NCI-H1048 (cell line): ENCODE measurements around the gene LTBP1.

Experiments used
- DNase-seq: peaks from one replicate; lab custom pipeline; 2025; lab: John Stamatoyannopoulos, UW

The LTBP1 gene

DNA sequence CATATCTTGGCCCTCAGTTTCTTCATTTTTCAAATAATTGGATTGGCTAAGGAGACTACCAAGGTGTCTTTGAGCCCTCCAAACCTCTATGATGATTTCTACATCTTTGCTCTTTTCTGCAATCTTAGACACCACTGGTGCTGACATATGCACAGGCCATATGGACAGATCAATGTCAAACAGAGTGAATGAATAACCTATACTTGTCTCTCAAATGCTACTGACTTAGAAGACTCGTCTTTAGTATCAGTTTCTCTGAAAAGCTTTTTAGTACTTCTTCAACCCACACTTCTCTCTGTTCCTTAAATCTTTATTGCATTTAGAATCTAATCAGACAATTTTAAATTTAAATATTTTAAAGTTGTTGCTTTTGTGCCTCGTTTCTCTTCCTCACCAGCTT, 258.2 kb downstream of the LTBP1 start:
- no peak for DNase-seq

DNA sequence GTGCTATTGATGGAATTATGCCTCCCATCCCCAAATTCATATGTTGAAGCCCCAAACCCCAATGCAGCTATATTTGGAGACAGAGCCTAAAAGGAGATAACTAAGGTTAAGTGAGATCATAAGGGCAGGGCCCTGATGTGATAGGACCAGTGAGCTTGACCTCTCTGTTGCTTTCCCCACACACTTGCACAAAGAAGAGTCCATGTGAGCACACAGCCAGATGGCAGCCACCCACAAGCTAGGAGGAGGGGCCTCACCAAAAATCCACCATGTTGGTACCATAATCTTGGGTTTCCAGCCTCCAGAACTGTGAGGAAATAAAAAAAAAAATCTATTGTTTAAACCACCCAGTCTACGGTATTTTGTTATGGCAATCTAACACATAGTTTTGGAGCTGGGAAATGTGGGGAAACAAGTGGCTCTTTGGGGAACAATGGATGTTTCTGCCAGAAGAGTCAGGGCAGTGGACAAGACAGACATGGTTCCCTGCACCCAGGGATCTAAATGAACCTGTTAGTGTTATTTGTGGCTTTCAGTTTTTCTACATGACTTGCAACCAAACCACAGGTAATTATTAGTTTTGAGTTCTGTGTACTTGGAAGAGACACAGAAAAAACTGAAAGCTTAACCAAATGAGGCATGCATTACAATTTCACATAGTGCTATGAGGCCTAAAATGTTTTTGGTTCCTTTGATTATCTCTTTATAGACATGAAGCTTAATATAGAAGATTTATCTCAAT, 259.1 kb downstream of the LTBP1 start:
- DNase-seq: no peak

DNA sequence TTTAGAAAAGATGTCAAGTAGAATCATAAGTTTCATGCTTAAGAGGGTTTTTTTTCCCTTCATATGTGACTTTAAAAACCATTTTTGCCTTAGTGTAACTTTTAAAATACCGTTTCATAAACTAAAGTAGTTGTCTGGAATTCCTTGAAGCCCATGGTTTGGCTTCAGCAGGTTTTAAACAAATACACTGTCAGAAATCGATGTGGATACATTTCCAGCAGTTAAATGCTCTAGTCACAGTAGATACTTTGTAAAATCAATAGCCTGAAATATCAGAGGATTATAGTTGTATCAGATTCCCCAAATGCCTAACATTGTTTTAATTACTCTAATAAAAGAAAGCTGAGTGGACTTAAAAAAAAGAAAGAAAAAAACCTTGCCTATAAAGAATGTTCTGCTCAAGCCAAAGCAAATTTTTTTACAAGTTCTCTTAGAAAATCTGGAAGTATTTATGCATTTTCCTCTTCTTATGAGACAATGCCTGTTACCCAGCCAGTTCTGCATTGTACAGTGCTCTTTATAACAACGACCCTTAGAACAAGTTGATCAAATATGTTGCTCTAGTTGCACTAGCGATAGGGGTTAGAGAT, 260.5 kb downstream of the LTBP1 start:
- DNase-seq: no peak

DNA sequence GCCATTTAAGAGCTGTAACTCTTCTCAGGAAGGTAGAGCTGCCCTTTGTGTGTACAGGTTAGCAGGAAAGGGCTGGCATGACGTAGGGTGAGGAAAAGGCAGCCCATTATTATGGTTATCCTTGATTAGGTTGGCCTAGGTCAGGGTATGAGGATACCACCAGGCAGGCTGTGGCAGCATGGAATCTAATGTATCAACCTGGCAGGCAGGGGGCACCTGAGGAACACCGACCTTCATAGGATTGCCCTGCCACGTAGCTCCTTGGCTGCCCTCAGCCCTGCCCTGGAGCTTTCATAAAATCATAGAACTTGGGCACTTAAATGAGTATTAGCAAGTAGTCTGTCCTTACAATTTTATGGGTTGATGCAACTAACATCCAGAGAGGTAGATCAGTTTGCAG, 261.6 kb downstream of the LTBP1 start:
- DNase-seq: no peak

DNA sequence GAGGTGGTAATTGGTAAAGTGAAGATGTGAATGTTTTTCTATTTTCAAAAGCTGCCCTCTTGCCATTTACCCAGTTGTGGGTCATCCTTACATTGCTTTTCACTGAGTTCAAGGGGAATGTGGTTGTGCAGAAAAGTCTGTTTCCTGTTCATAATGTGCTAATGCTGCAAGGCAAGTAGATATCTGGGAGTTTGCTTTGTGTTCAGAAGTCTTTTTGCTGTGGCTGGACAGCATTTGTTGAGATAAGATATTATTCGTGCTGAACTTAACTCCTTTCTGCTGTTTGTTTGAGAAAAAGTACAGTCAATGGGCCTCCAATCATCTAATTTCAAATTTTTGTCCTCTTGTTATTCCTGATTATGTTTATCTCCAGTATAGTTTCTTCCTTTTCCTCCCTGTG, 263.2 kb downstream of the LTBP1 start:
- no peak for DNase-seq

GRCh38 chr2:33210626-33211025, 263.9 kb downstream of the LTBP1 start:
- DNase-seq: no peak

GRCh38 chr2:33212151-33212550, 265.4 kb downstream of the LTBP1 start:
- DNase-seq: no peak

DNA sequence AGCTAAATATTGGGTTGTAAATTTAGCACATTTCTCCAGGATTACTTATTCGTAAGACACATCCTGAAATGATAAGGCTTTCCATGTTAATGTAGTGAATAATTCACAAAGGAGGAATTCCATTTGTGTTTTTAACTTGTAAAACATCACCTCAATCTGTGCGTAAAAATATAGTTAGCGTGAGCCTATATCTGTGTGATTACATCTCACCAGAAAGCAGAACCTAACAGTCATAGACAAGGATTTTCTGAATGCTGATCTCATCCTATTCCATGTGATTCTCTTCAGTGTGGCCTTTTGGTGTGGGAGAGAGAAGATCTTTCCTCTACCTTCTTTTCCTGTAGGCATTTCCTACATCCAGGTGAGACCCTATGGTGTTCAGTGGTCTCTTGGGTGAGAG, 266.5 kb downstream of the LTBP1 start:
- no peak for DNase-seq

DNA sequence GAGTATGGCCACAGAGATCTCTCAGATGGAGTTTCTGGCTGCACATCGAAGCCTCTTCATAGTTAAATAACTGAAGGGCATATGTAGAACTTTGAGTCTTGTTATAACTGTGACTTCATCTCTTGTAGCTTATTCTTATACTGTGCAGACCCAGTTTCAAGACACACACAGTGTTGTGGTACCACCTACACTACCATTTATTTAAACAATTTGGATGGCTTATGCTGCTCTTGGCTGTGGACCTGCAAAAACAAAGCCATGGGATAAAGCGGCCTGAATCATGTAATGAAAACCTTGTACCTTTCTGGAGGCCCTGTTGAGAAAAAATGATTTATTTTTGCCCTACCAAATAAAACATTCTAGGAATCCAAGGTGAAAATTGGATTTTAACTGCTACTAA, 266.9 kb downstream of the LTBP1 start:
- no peak for DNase-seq

DNA sequence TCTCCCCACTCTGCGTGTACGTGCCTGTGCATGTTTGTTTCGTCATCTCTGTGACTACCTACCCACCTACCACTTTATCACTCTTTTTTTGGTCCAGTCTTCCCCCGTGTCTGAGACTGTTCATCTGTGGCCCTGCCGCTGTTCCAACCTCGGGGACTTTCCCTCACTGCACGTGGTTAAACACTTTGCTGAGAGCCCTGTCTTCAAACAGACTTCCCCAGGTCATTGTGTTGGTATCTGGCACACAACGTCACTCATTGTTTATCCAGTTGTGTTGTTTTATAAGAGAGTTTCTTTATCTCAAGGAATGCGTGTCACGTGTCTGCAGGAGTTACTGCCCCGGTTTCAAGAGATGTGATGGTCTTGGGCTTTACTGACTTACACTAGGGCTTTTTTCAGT, 267.7 kb downstream of the LTBP1 start:
- no peak for DNase-seq

DNA sequence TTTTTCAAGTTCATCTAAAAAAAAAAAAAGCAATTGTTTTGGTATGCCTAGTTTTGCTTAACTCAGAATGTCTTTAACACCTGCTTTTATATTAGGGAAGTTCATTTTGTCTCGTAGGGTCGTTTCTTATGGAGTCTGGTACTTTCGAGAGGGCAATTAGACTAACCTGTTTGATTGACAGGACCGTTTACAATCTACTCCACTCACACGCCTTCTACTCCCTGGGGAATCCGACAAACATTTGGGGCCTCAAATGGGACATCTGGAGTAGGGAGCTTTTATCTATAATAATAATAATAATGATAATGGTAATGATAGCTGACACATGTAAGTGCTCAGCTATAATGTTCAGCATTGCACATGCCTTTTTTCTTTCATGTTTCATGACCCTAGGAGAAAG, 268.1 kb downstream of the LTBP1 start:
- no peak for DNase-seq

- no peak for DNase-seq
These were observed 268.5 kb downstream of the LTBP1 start for GRCh38 chr2:33215299-33215698.

DNA sequence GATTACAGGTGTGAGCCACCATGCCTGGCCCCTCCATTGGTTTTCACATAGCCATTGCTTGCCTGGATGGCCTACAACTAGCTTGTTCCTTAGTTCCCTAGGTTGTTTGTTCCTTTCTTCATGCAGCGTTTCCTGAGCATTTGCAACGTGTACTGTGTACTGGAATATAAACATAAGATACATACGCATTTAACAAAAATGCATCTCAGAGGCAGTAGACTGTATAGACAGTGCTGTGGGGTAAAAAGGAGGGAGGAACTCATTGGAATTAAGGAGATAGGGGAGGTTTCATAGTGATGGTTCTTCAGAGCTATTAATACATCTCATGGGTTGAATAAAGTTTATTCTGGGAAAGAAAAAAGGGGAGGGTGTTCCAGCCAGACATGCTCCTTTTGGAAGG, 269.2 kb downstream of the LTBP1 start:
- no peak for DNase-seq

DNA sequence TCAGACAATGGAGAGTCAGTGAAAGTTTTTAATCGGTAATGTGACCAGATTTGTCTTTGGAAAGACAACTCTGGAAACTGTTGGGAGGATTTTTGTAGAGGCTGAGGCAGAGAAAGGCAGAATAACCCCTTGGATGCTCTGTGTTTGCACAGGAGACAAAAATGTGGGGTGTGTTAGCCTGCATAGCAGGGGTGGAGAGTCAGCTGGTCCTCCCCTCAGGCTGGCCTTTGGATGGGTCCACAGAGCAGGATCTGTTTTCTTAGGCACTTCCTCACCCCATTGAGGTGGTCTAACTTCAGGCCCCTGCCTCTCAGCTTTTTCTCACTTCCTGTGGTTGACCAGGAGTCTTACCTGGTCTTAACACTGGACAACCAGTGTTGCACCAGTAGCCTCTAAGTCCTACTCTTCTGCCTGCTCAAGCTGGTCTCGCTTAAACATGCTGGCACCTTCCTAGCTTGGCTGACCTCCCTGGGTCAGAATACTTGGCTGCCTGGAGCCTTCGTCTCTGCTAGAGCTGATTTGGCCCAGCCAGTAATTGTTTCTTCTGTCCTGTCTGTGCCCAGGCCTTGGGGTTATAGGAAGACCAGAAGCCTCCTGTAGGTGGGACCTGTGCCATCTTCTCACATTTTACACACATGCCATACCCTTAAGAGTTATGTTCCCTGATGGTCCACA, 269.9 kb downstream of the LTBP1 start:
- no peak for DNase-seq

DNA sequence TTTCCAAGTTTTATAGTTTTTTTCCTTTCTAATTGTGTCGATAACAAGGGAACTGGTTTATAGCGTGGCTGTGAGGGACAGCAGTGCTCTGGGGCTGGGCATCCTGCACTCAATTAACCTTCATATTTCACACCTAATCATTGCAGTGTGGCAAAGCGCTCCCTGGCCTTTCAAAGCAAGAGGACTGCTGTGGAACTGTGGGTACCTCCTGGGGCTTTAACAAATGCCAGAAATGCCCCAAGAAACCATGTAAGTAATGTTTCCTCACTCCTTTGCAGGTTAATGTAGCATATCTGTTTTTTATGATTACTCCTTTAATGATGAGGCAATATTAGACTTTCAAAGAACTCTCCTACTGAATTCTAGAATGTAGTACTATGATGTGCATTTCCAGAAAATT, 270.7 kb downstream of the LTBP1 start:
- DNase-seq: no peak

DNA sequence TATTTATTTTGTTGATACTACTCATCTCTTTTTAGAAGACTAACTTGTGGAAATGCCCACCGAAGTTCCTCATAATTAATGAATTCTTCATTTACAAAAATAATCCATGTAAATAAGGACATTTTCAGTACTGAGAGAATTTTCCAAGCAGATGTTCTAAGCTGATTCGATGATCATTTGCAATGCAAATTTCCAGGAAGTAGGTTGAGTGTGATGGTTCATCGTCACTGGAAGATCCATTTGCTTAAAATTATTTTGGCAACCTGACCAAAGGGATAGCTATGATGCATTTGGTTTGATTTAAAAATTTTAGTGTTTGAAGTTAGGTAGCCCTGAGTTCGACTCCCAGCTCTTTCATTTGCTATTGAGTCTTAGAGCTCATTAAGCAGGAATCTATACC, 272.4 kb downstream of the LTBP1 start:
- peak; percentile 42 for DNase-seq

- no peak for DNase-seq
These were observed 273.1 kb downstream of the LTBP1 start for GRCh38 chr2:33219850-33220275.

- no peak for DNase-seq
These were observed 273.8 kb downstream of the LTBP1 start for GRCh38 chr2:33220533-33220932.

DNA sequence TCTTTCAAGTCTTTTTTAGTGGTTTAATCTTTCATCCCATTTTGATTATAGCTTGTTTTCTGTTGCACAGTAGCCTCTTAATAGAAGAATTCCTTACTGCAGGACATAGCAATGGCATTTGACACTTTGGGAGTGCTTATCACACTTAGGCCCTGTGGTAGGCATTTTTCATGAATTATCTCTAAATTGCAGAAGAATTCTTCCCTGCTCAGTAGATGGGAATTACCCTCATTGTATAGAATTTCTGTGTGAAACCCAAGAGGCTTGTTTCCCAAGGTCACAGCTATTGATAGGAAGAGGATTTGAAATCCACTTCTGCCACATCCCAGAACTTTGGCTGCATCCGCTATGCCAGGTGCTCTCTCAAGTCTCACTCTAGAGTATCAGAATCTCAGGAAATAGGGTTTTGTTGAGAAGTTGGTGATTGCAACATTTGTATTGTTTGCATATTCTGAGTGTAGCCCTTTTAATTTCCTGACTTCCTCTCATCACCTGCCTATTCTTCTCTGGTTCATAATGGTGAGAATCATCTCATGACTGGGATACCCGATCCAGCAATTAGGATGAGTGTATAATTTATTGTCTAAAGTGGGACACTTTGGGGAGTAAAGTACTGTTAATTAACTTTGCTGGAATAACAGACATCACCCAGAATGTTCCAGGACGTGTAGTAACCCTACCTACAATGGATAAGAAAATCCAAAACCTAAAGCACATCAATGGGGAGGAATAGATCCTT, 274.5 kb downstream of the LTBP1 start:
- DNase-seq: no peak

GRCh38 chr2:33222309-33222708, 275.6 kb downstream of the LTBP1 start:
- no peak for DNase-seq

DNA sequence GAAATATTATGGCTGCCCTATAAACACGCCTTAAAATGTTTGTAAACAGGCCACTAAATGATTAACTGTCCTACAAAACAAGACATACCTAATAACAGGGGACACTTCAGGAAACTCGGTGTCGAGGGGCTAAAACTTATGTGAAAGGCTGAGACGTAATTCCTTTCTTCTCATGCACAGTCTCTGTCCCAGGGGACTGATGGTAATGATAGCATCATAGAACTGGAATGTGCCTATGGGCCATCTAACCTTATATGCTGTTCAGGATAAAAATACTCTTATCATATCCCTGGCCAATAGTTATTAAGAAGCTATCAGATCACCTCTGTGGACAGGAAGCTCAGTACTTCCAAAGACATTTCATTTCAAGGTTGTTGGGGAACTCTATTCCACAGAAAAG, 277.1 kb downstream of the LTBP1 start:
- DNase-seq: no peak

GRCh38 chr2:33225350-33225749, 278.6 kb downstream of the LTBP1 start:
- DNase-seq: no peak

GRCh38 chr2:33226546-33226945, 279.8 kb downstream of the LTBP1 start:
- no peak for DNase-seq
